Activated T-helper 1 cell treated with Interleukin-2 at 50 U/mL for 16 hours (primary cell): ENCODE data around the gene GNAI3.

Experiments used
- DNase-seq: peaks from one replicate; pipeline ENCODE4 v3.0.0-alpha.2; 2020; ENCODE audit warnings: low read depth

GNAI3 gene

DNA sequence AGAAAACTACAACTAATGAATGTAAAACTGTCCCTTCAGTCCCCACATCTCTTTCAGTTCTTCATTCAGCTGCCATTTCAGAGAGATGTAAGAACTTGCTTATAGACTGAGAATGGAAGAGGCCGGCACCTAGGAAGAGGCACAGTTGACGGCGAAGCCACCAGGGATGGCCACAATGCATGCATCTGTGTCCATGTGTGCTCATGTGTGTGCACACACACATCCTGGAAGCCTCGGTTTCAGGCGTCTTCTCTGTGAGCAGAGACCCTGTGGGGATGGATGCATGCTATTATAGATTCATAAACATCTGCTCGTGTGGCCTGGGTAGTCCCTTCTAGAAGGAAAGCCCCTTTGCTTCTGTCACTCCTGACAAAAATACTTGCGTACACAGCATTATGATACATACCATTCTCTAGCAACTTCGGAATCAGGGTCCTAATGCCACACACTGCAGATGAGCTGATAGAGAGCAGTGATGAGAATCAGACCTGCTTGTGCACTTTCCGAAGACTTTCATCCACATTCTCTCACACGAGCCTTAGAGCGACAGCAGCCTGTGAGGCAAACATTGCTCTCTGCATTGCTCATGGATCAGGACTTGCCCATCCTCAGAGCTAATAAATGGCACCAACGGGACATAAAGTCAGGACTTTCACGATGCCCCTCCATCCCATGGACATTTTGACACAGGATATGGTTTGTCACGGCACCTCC, 21.2 kb upstream of the GNAI3 start:
- no peak for DNase-seq

DNA sequence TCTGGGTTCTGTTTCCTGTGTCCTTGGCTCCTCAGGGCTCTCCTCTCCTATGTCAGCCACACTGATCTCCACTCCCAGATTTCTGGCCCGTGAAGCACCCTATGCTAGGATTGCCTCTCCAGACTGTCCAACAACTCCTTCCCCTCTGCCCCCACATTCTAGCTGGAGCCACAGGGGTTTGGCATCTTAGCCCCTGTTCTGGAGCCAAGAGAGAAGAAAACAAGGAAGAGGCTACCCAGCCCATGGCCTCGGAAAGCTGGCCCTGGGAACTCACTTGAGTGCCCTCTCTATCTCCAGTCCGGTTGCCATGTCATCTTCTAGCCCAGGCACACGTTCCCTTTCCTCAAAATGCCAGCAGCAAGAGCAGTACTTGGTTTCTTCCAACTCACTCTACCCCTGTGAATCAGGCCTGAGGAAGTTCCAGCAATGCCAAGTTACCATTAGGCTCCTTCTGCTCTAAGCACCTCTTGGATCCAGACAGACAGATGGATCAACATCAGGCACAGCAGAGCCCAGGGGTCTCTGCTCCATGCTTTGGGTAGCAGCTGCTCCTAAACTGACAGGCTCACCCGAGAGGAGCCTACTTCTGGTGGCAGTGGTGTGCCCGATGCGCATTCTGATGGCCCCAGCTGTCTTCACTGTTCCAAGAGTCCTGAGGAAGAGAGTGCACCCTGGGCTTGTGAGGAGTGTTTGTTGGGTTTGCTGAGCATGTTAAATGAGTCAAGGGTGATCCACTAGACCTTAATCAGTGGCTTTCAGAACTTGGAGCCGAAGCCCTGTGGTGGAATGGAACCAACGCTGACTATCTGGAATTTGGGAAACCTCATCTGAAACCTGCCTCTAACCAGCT, 20.3 kb upstream of the GNAI3 start:
- DNase-seq: no peak

DNA sequence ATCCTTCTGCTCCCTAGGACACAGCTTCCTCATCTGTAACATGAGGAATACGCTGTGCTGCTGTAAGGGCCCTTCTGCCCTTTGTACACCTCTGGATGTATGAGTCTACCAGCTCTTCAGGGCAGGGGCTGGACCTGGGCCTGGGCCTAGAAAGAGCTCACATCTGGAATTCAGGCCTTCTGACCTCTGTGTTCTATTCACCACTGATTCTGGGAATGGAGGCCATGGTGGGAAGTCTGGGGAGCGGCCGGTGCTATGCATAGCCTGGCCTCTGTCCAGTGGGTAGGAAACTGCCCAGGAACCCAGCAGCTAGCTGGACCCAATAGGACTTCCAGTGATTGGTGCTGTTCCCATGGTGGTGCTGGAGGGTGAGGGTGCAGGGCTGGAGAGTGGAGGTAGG, 19.7 kb upstream of the GNAI3 start:
- DNase-seq: no peak

DNA sequence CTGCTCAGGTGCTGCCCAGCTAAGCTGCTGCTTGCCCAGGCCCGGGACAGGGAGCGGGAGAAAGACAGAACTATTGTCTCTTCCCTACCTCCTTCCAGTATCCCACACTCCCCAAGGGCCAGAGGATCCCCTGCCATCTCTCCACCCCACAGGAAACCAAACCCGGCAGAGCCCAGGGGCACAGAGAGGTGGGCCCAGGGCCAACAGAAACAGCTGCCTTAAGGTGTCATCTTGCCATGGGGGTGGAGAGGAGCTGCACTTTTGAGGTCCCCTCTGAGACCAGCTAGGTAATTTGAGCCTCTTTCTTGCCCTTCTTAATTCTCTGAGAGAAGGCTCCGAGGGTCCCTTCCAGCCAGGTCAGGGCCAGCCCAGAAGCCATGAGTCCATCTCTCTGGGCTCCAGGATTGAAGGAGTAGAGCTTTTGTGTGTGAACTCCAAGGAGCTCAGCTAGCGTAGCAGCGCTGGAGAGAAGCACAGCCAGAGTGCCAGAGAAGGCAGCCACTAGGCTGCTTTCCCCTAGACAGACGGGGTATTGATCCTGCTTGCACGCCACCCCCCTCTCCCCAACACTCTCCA, 18.4 kb upstream of the GNAI3 start:
- no peak for DNase-seq

DNA sequence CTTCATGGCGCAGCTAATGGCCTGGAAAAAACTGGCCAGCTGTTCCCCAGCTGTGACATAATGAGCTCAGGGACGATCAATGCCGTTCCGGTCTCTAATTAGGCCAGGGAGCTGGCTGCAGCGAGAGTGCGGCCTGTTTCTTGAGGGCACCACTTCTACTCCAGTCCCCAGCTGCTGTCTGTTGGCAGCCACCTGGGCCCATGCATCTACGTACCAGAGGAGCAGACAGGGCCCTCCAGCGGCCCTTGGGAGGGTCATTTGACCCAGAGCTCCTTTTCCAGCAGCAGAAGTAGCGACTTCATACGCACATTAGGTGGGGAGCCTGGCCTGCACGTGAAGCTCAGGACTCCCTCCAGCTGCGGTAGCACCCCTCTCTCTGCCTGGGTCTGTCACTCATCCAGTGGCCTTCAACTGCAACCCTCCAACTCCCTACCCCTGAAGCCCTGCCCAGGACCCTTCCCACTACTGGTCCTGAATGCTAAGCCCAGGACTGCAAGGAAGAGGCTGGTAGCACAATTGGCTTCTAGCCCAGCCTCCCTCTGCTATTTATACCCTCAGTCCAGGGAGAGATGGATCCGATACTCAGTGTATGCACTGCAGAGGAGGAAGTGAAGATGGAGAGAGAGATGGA, 17.8 kb upstream of the GNAI3 start:
- DNase-seq: no peak

DNA sequence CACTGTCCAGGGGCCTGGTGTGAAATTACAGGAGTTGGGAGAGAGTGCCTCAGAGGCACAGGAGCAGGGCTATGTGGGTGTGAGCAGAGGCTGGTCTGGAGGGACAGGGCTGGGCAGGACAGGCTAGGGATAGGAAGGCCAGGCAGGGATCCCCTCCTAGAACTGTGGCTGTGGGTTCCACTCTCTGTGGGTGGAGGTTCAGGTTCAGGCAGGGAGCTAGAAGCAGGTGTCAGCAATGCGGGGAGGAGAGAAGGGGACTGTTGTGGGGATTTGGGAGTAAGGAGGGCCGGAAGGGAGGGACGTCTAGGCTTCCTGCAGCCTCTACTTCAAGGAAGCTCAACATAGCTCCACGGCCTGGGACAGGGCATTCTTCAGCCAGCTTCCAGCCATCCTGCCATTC, 17.0 kb upstream of the GNAI3 start:
- no peak for DNase-seq

DNA sequence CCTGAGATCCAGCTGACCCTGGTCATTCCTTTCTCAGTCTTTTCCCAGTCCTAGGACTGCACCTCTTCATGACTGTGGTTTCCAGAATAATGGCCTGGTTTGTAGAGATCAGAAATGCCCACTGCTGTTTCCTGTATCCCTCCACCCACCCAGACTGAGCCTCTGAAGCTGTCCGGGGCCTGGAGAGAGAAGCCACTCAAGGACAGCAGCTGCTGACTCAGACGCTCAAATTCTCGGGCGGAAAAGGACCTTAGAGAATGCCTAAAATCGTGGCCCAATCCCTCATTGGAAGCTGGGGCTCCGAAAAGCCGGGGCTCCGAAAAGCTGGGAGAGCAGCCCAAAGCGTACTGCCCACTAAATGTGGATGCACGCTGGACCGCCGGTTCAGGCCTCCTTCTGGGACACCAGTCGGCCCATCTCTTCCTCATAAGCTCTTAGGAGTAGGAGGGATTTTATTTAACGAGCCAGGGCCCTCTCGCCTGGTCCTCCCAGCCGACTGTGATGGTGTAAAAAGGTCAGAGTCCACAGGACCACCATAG, 16.5 kb upstream of the GNAI3 start:
- DNase-seq: no peak

DNA sequence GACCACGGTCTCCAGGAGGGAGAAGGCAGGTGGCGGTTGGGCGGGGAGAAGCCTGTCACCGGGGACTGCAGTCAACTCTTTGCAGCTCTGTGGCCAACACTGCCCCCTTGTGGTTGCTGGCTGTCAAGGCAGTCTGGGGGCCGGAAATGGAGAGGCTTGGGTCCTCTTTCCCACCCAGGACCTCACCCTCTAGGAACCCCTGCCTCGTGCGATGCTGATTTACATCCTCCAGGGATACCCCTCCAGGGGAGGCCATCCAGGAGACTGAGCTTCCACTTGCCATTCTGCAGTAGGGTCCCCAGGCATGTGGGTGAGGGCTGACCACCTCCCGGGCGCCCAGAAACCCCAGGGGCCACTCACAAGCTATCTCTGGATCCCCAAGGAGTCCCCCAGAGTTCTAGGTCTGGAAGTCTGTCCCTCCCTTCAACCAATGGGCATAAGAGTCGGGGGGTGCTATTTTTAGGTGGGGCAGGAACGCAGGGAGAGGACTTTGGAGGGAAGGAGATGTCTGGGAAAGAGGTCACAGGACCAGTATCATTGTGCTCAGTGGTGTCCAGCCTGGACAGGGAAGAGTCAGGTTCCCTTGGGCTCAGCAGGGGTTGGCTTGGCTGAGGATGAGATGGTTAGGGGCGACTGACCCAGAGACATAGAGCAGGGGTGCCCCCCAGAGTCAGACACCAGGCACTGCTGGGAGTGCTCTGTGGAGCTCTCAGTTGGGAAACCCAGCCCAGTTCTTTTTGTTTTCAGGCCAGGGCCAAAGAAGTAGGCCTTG, 15.9 kb upstream of the GNAI3 start:
- peak; percentile 83 for DNase-seq

DNA sequence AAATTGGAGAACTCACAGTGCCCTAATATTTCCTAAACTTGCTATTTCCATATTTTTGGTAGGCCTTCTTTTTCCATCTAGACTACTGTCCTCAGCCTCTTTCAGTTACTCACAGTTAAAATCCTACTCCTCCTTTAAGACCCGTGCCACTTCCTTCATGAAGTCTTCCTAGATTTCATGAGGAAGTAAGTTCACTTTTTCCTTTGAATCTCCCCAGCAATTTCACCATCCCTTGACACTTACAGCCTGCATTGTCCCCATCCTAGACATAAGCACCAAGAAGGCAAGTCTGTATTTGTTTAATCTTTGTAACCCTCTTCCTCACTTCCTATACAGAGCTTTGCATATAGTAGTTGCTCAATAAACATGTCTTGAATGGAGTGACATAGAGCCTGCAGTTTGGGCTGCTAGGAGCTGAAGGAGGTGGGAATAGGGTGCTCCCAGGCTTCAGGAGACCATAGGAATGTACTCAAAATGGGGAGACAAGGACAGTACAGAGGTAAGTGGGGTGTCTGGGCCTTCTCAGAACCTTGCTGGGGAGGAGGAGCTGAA, 14.0 kb upstream of the GNAI3 start:
- DNase-seq: no peak

DNA sequence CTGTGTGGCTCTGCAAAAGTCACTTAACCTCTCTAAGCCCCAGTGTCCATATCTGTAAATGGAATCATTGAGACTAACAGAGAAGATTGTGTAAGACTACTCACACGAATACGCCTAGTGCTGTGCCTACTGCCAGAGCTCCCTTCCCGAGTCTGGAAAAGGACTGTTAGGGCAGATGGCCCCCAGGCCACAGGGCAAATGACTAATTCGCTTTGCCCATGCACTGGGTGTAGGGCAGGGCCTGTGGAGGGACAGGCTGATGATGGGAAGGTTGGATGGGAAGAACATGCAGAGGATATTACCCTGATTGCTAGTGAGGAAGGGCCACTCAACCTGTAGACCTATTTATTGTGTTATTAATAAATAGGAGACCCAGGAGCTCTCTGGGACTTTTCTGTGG, 12.9 kb upstream of the GNAI3 start:
- no peak for DNase-seq

DNA sequence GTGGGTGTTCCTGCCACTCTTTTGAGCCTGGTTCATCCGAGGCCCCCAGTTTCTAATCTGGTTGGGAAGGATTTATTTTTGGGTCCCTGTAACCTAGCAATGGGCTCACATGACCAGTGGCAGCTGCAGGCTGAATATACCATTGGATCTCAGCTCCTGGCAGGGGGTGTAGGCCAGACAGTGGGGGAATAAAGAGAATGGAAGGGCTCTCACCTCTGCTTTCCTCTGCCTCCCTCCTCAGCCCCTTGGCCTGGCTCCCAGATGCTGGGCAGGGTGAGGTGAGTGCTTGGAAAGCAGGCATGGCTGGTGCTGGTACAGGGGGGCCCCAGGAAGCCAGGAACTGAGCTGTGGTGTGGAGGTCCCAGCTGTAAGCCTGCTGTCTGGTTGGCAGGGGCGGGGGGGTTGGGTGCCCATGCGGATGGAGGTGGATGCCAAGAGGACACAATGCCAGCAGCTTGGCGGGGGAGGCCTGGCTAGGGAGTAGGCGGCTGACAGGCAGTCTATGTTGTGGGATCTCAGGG, 12.4 kb upstream of the GNAI3 start:
- DNase-seq: no peak

DNA sequence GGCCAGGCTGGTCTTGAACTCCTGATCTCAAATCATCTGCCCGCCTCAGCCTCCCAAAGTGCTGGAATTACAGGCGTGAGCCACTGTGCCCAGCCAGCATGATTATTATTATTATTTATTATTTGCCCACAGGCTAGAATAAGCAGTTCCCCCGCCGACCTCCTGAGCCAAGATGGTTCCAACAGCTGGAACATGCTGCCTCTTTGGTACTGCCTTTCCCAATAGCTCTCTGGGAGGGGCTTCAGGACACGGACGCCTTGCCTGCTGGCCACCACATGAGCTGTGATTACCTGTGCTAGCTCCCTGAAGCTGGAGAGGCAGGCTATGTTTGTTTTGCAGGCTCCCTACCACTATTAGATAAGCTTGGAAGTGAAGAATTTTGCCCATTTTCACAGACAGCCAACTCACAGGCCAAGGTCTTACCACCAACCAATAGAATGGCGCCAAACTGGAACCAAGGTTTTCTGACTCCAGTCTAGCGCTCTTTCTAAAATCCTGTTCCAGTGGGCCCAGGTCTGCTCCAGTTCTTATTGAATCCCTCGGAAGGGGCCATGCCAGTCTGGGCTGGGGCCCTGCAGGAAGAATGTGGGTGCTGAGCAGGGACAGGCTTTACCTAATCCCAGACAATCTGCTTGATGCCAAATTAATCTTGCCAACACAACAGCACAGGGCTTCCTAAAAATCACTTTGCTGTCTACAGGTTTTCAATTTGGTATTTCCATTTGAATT, 10.8 kb upstream of the GNAI3 start:
- no peak for DNase-seq

DNA sequence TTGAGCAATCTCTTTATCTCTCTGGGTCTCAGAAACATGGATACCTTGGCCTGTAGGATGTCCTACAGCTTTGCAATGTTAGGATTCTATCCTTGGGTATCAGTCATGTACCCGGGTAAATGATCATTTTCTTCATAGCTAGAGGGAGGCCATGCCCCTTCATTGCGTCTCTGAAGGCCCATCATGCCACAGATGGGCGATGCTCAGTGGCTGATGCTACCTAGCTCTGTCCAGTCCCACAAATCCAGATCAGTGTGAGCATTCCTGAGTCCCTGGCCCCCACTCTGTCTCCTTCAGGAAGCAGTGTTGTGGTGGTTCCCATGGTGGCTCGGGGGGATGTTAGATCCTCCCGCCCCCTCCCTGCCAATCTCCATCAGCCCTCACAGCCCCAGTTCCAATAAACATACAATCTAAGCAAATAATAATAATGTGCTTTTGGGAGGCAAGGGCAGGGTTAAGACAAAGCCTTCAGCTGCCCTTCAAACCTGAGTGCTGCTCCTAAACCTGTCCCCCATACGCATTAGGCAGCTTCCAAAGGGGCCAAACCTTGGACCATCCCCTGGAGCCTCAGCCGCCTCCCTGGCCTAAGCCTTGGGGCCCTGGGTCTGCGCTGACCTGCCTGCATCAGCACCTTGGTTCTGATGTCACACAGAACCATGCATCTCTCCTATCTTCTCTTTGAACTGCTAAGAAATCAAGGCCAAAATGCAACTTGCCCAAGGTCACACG, 9.4 kb upstream of the GNAI3 start:
- no peak for DNase-seq

DNA sequence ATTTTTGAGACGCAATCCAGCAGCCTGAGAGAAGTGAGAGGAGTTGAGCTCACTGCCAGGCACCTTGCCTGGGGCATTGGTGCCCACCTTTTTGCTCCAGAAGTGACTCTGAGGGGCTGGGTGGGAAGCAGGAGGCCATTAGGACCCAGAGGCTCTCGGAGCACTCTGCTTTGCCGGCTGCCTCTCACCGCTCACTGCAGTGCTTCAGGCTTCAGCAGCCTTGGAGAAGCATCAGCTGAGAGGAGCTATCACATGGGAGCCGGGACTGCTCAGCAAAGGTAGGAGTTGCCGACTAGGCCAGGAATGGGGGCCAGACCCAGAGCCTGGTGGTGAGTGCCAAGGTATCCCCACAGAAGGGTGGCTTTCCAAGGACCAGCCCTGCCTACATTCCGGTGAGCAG, 8.7 kb upstream of the GNAI3 start, which contains the start of gene GPR61:
GPR61 (plus strand) TSS at position 197 of the 400 bp plus-strand sequence. CDS start 3,151 bp downstream, outside the sequence.
- DNase-seq: no peak

DNA sequence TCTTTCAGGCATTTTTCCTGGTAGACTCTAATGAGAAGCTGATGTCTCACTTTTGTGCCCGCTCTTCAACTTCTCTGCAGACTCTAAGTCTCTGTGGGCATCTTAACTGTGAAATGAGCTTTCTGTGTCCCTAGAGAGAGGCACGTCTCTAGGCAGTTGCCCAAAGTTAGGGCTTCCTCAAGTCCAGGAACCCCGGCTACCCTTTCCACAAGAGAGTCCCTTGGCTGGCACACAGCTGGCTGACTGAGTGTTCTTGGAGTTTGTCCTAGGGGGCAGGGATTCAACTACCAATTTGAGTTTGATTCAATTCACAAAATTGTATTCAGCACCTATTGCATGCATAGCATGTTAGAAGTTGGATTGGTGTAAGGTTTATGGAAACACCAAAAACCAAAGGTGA, 7.3 kb upstream of the GNAI3 start:
- DNase-seq: no peak

DNA sequence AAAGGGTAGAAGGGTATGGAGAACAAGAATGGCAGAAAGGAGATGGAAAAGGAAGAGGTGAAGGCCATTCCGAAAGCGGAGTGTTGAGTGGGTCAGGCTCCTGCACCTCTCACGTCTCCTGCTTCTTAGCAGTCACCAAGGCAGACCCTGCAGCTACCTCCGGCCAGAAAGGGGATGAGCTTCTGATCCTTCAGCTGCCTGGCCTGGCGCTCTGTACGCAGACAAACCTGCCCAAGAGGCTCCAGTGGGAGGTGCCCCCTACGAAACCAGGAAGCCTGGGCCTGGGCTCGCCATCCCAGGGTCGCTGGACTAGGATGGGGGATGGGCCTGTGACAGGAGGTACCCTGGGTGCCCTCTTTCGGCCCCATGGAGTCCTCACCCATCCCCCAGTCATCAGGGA, 5.8 kb upstream of the GNAI3 start:
- no peak for DNase-seq

DNA sequence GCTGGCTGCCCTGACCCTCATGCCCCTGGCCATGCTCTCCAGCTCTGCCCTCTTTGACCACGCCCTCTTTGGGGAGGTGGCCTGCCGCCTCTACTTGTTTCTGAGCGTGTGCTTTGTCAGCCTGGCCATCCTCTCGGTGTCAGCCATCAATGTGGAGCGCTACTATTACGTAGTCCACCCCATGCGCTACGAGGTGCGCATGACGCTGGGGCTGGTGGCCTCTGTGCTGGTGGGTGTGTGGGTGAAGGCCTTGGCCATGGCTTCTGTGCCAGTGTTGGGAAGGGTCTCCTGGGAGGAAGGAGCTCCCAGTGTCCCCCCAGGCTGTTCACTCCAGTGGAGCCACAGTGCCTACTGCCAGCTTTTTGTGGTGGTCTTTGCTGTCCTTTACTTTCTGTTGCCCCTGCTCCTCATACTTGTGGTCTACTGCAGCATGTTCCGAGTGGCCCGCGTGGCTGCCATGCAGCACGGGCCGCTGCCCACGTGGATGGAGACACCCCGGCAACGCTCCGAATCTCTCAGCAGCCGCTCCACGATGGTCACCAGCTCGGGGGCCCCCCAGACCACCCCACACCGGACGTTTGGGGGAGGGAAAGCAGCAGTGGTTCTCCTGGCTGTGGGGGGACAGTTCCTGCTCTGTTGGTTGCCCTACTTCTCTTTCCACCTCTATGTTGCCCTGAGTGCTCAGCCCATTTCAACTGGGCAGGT, 5.0 kb upstream of the GNAI3 start:
- DNase-seq: no peak

DNA sequence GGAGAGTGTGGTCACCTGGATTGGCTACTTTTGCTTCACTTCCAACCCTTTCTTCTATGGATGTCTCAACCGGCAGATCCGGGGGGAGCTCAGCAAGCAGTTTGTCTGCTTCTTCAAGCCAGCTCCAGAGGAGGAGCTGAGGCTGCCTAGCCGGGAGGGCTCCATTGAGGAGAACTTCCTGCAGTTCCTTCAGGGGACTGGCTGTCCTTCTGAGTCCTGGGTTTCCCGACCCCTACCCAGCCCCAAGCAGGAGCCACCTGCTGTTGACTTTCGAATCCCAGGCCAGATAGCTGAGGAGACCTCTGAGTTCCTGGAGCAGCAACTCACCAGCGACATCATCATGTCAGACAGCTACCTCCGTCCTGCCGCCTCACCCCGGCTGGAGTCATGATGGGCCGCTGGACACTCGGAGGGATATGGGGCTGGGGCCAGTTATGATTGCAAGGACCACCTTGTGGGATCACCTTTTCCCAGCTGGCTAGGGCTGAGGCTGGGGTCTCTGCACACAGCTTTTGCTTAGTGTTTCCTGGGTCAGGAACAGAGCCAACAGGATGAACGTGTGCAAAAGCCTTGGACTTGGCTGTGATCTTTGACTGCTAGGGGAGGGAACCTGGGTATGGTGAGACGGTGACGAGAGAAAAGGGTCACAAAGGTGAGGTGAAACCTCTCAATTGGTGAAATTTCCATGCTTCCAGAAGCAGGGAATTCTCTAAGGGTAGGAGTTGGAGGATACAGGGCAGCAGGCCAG, 4.3 kb upstream of the GNAI3 start:
- DNase-seq: no peak
